ENCODE results near the gene PPM1D. TPM values are rescaled to one million over a fixed set of nuclear protein-coding genes. Genes with fewer than 3 reads are reported as not detected.

PPM1D gene
- 5.3 and 6.5 TPM in 2 replicates for total RNA-seq

GRCh38 chr17:60599620-60600489, at the start of gene PPM1D:
TSS of gene PPM1D (plus strand) at chr17:60600193. CDS start at chr17:60600415, 222 bp downstream.

GRCh38 chr17:60677308-60678117, 77.5 kb downstream of the PPM1D start, which contains the start of gene BCAS3:
TSS of gene BCAS3 (plus strand) at chr17:60677851.

Other genes with a start within 250 kb of the PPM1D start
- gene USP32, start 208.1 kb upstream of the PPM1D start, total RNA-seq, result 61.5 and 87.6 TPM in 2 replicates
- gene CHCT1, start 177.7 kb upstream of the PPM1D start, total RNA-seq, result not detected in 2 replicates
- 19.1 and 32.5 TPM in 2 replicates for gene APPBP2, start 74.0 kb upstream of the PPM1D start, total RNA-seq
- gene BCAS3, start 77.7 kb downstream of the PPM1D start, total RNA-seq, result 13.7 and 32.7 TPM in 2 replicates